CD14-positive monocyte (primary cell): ENCODE measurements around the gene BASP1. TPM values are rescaled to one million over a fixed set of nuclear protein-coding genes. Genes with fewer than 3 reads are reported as not detected.
A peak's percentile ranks its signal among the peaks of the same experiment; 100 is the strongest.

ENCODE experiments used
- DNase-seq, 3 donors: peaks; one replicate each; pipeline ENCODE4 v3.0.0-alpha.2; 2011 to 2022
- H2AFZ ChIP-seq: 2 replicates; pipeline ENCODE4 v1.6.0; 2012; ENCODE audit warnings: mild to moderate bottlenecking, low read depth, low read length, inconsistent platforms; ENCODE audit not compliant: insufficient read depth, poor library complexity, severe bottlenecking
- H3K27ac ChIP-seq, 2 donors: 1 replicate in 1 of 2; 2 replicates in 1 of 2; pipeline ENCODE4 v1.5.1; 2012 to 2013; ENCODE audit warnings: low read length in 2 of 2, control low read depth in 1 of 2, inconsistent platforms in 1 of 2, low read depth in 1 of 2, mild to moderate bottlenecking in 1 of 2
- H3K27me3 ChIP-seq, 2 donors: one replicate each; pipeline versions ENCODE4 v1.6.0 to v1.6.1; 2011 to 2013; ENCODE audit warnings: low read length in 2 of 2; ENCODE audit not compliant: control insufficient read depth in 2 of 2, insufficient read depth in 2 of 2
- H3K36me3 ChIP-seq, 2 donors: replicated peaks in 1 of 2; 1 replicate in 1 of 2; 2 replicates in 1 of 2; pipeline versions ENCODE4 v1.5.1 to v1.6.1; 2012 to 2013; ENCODE audit warnings: low read length in 2 of 2, control low read depth in 1 of 2, inconsistent platforms in 1 of 2, mild to moderate bottlenecking in 1 of 2; ENCODE audit not compliant: insufficient read depth in 2 of 2, control insufficient read depth in 1 of 2
- H3K4me1 ChIP-seq, 2 donors: 1 replicate in 1 of 2; 2 replicates in 1 of 2; pipeline versions ENCODE4 v1.5.1 to v1.6.1; 2012 to 2013; ENCODE audit warnings: low read length in 2 of 2, control low read depth in 1 of 2, inconsistent platforms in 1 of 2, mild to moderate bottlenecking in 1 of 2, moderate library complexity in 1 of 2; ENCODE audit not compliant: insufficient read depth in 2 of 2, control insufficient read depth in 1 of 2
- H3K4me2 ChIP-seq: replicated peaks from 2 replicates; pipeline ENCODE3; 2012; ENCODE audit warnings: low read length, moderate library complexity, mild to moderate bottlenecking; ENCODE audit not compliant: poor library complexity, severe bottlenecking; ENCODE audit errors: extremely low read depth
- H3K4me3 ChIP-seq, 3 experiments: fragments of 200-600 bp in 1 of 3; sonication (generic) in 1 of 3; replicated peaks in 1 of 3; 1 replicate in 2 of 3; 2 replicates in 1 of 3; pipeline ENCODE4 v1.5.1; 2011 to 2013; ENCODE audit warnings: low read length in 3 of 3, mild to moderate bottlenecking in 3 of 3, control low read depth in 2 of 3, low read depth in 2 of 3, inconsistent platforms in 1 of 3, moderate library complexity in 1 of 3
- H3K79me2 ChIP-seq: 2 replicates; pipeline ENCODE4 v1.6.0; 2012; ENCODE audit warnings: mild to moderate bottlenecking, control low read depth, inconsistent platforms, low read length, moderate library complexity; ENCODE audit not compliant: insufficient read depth
- H3K9ac ChIP-seq: 2 replicates; pipeline ENCODE4 v1.6.0; 2017; ENCODE audit warnings: low read length, mild to moderate bottlenecking; ENCODE audit not compliant: insufficient read depth, poor library complexity, severe bottlenecking
- H3K9me3 ChIP-seq, 2 donors: replicated peaks in 1 of 2; 1 replicate in 1 of 2; 2 replicates in 1 of 2; pipeline versions ENCODE4 v1.5.1 to v1.6.1; 2012 to 2013; ENCODE audit warnings: low read length in 2 of 2, control low read depth in 1 of 2; ENCODE audit not compliant: control insufficient read depth in 1 of 2, insufficient read depth in 1 of 2
- H4K20me1 ChIP-seq: 2 replicates; pipeline ENCODE4 v1.6.0; 2012; ENCODE audit warnings: mild to moderate bottlenecking, low read length, control low read depth, moderate library complexity; ENCODE audit not compliant: insufficient read depth
- H3K27ac Mint-ChIP-seq, 7 donors: one replicate each; pipeline ENCODE4 v1.8.0; 2020; ENCODE audit warnings: mild to moderate bottlenecking in 7 of 7, mixed read lengths in 7 of 7, moderate library complexity in 6 of 7, inconsistent platforms in 2 of 7
- H3K27me3 Mint-ChIP-seq, 3 donors: one replicate each; pipeline ENCODE4 v1.8.0; 2021 to 2022; ENCODE audit warnings: low read depth in 3 of 3, mild to moderate bottlenecking in 3 of 3, mixed read lengths in 3 of 3, moderate library complexity in 3 of 3, inconsistent platforms in 1 of 3
- H3K36me3 Mint-ChIP-seq, 2 donors: one replicate each; pipeline ENCODE4 v1.8.0; 2020; ENCODE audit warnings: mixed read lengths in 2 of 2, inconsistent platforms in 1 of 2, mild to moderate bottlenecking in 1 of 2
- H3K4me1 Mint-ChIP-seq: one replicate; pipeline ENCODE4 v1.8.0; 2020; ENCODE audit warnings: mild to moderate bottlenecking, mixed read lengths
- H3K4me3 Mint-ChIP-seq, 2 donors: one replicate each; pipeline ENCODE4 v1.8.0; 2020; ENCODE audit warnings: mild to moderate bottlenecking in 2 of 2, mixed read lengths in 2 of 2, moderate library complexity in 1 of 2
- H3K9me3 Mint-ChIP-seq, 7 donors: one replicate each; pipeline ENCODE4 v1.8.0; 2020 to 2022; ENCODE audit warnings: mixed read lengths in 7 of 7, mild to moderate bottlenecking in 6 of 7, moderate library complexity in 6 of 7, inconsistent platforms in 2 of 7
- CTCF ChIP-seq: fragments of 200-600 bp; IDR thresholded peaks from one replicate; pipeline ENCODE4 v1.8.0; 2022; ENCODE audit warnings: antibody characterized with exemption, mild to moderate bottlenecking
- WGBS: methylation state at CpG from one replicate; pipeline ENCODE4 v1.1.5; 2013; ENCODE audit warnings: missing lambda C conversion rate; ENCODE audit not compliant: insufficient coverage; 5-methylcytosine and 5-hydroxymethylcytosine counted together
- intact Hi-C, 2 donors: fragments of 100-400 bp; cut with micrococcal nuclease; formaldehyde crosslinking; loops; one replicate each; pipeline versions ENCODE4 v1.15.0 to v1.15.1; 2023
- polyA plus RNA-seq, 3 donors: library from polyadenylated mRNA; depleted of rRNA in 1 of 3; unstranded in 2 of 3; stranded (reverse) in 1 of 3; fragments of 300-500 nt in 2 of 3; fragments of >200 nt in 1 of 3; fragmentation: Illumina TruSeq in 2 of 3; gene quantifications; 1 replicate in 2 of 3; 2 replicates in 1 of 3; pipeline ENCODE4 v1.2.3, GENCODE V29; 2012 to 2021

BASP1 gene
- polyA plus RNA-seq, 3 donors = 23.7 to 61.6 (median 36.6) TPM

GRCh38 chr5:17219006-17219422 lies 1.6 kb downstream of the BASP1 start:
- H3K36me3 ChIP-seq = no peaks in the 10 kb centered on the region
- H3K27ac ChIP-seq = peak overlapping the region; percentile 56 to 89
- peaks cover 23 to 25% of the 10 kb centered on the region in 2 donors for H3K4me1 ChIP-seq
- no peaks in the 10 kb centered on the region for H3K27me3 ChIP-seq
- H2AFZ ChIP-seq = peak overlapping the region; percentile 61
- no peak for TF ChIP-seq CTCF
- peak overlapping the region; percentile 93 to 94 for H3K4me3 Mint-ChIP-seq
- H3K9me3 Mint-ChIP-seq = no peaks in the 10 kb centered on the region
- H3K27me3 Mint-ChIP-seq = peaks cover 0 to 4% (median 3%) of the 10 kb centered on the region in 3 donors
- DNase-seq = peak in 1 of 3 donors; percentile 44
- peaks cover 10 to 11% of the 10 kb centered on the region in 2 donors for H3K36me3 Mint-ChIP-seq
- H3K79me2 ChIP-seq = peaks cover 64% of the 10 kb centered on the region
- H3K9me3 ChIP-seq = no peaks in the 10 kb centered on the region
- H3K4me2 ChIP-seq = peak overlapping the region; percentile 94
- intact Hi-C loops = loop anchor here in 1 of 2 donors (5.0 kb wide), 2 partner anchors 38 to 83 kb away; no protein-coding TSS in a partner anchor
- H3K4me3 ChIP-seq = peak overlapping the region; percentile 69 to 92 (median 71)
- peak overlapping the region in 6 of 7 donors; percentile 71 to 87 (median 80) for H3K27ac Mint-ChIP-seq
- peaks cover 43% of the 10 kb centered on the region for H3K4me1 Mint-ChIP-seq
- H3K9ac ChIP-seq = peak overlapping the region; percentile 92
- WGBS = 8% methylated on average over 11 of the region's 20 CpGs
- H4K20me1 ChIP-seq = peaks cover 57% of the 10 kb centered on the region

DNA sequence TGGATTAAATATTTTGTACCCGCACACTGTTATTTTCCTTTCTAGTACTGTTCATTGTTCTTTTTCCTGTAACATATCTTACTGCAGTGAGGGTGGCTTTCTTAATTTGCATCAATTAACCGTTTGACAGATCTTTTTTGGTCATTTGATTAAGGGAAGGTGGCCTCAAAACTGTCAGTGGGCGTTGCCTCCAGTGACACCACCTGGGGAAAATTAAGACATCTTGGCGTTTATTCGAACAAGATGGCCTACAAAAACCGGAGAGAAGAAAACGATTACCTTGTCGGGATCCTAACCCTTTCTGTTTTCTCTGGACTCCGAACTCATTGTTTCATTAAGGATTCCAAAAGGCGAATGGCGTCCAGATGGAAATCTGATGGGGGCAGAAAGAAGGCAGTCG lies 2.0 kb downstream of the BASP1 start:
- TF ChIP-seq CTCF = no peak
- H3K27me3 Mint-ChIP-seq = peaks cover 0 to 4% (median 3%) of the 10 kb centered on the region in 3 donors
- peak overlapping the region; percentile 94 for H3K4me2 ChIP-seq
- peaks cover 23 to 29% of the 10 kb centered on the region in 2 donors for H3K4me1 ChIP-seq
- intact Hi-C loops = loop anchor here in 1 of 2 donors (5.0 kb wide), 2 partner anchors 38 to 83 kb away; no protein-coding TSS in a partner anchor
- no peak for DNase-seq
- H3K27ac Mint-ChIP-seq = peak overlapping the region in 2 of 7 donors; percentile 78 to 82
- peaks cover 61% of the 10 kb centered on the region for H4K20me1 ChIP-seq
- H3K4me3 Mint-ChIP-seq = peak overlapping the region; percentile 93 to 94
- no peaks in the 10 kb centered on the region for H3K36me3 ChIP-seq
- no peak overlapping the region for H2AFZ ChIP-seq
- H3K4me1 Mint-ChIP-seq = peaks cover 47% of the 10 kb centered on the region
- peak overlapping the region in 2 of 3 experiments; percentile 71 to 92 for H3K4me3 ChIP-seq
- H3K36me3 Mint-ChIP-seq = peaks cover 11 to 12% of the 10 kb centered on the region in 2 donors
- peak overlapping the region in 1 of 2 donors; percentile 89 for H3K27ac ChIP-seq
- H3K9me3 ChIP-seq = no peaks in the 10 kb centered on the region
- no peaks in the 10 kb centered on the region for H3K9me3 Mint-ChIP-seq
- 93% methylated on average over 3 of the region's 12 CpGs for WGBS
- peaks cover 68% of the 10 kb centered on the region for H3K79me2 ChIP-seq
- no peak overlapping the region for H3K9ac ChIP-seq
- no peaks in the 10 kb centered on the region for H3K27me3 ChIP-seq
